ENCODE results near the gene ANXA11.
A peak's percentile ranks its signal among the peaks of the same experiment; 100 is the strongest.
"Not testable (repeated sequence)": the region's sequence is repeated elsewhere in the genome, so short reads cannot be mapped to it uniquely, and the experiment has no call there.

Gene ANXA11

DNA sequence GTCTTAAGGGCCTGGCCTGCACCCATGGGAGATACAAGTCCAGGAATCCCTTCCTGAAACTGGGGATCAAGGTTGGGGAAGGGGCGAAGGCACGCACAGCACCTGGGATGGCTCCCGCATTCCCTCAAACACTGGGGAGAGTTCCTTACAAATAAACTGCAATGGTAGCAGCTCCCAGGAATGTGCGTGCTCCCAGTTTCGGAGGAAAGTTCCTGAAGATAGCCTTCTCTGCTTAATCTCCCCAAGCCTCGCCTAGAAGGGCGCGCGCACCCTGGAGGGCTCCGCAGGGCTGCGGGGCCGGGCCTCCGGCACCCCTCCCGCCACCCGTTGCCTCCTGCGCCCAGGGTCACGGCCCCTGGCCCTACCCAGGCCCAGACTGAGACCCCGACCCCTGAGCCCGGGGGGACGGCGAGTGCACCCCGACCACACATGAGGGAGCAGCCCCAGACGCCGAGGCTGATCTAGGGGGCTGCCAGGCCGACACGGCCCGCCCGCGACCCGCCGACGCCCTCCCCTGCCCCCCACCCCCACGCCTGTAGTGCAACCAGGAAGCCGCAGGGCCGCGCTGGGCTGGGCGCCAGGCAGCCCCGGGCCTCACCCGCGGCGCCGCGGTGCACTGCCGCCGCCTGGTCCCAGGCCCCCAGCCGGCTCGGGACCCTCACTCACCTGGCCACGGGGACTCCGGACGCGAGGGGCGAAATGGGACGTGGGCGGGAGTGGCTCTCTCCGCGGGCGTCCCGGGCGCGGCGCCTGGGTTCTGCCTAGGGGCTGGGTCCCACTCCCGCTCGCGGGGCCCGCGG lies 460 bp downstream of the ANXA11 start:
- POLR2A ChIA-PET: interaction anchor here (1.0 kb wide), 1 partner anchor 17 kb away, joined by 3 read pairs; no protein-coding TSS in a partner anchor
- TF ChIP-seq CTCF (IDR thresholded peaks at IDR 0.05; ENCODE audit: control extremely low read depth, extremely low read depth, low read depth, missing control alignments): no peak
- CTCF ChIA-PET: interaction anchor here (1.5 to 1.9 kb wide), 4 partner anchors 11 to 29 kb away, joined by 4 to 9 read pairs (median 6); no protein-coding TSS in a partner anchor
- peak; percentile 58 for DNase-seq (ENCODE audit: extremely low spot score)

GRCh38 chr10:80203835-80204676 lies 1.3 kb downstream of the ANXA11 start:
- DNase-seq (ENCODE audit: extremely low spot score): no peak
- no peak for TF ChIP-seq CTCF (IDR thresholded peaks at IDR 0.05; ENCODE audit: control extremely low read depth, extremely low read depth, low read depth, missing control alignments)
- ChIA-PET POLR2A (interaction anchor here (0.8 to 3.3 kb wide), 2 partner anchors 16 to 53 kb away, joined by 3 to 14 read pairs; no protein-coding TSS in a partner anchor), CTCF (interaction anchor here (0.6 to 2.7 kb wide), 9 partner anchors 8 to 61 kb away, joined by 3 to 11 read pairs (median 6); no protein-coding TSS in a partner anchor)

- ChIA-PET POLR2A (interaction anchor here (0.7 to 3.3 kb wide), 4 partner anchors 15 to 67 kb away, joined by 3 to 14 read pairs (median 7); no protein-coding TSS in a partner anchor), CTCF (interaction anchor here (0.6 to 2.7 kb wide), 9 partner anchors 9 to 60 kb away, joined by 3 to 11 read pairs (median 6); no protein-coding TSS in a partner anchor)
- peak; percentile 71 for TF ChIP-seq CTCF (IDR thresholded peaks at IDR 0.05; ENCODE audit: control extremely low read depth, extremely low read depth, low read depth, missing control alignments)
- peak; percentile 77 for DNase-seq (ENCODE audit: extremely low spot score)
Observed at GRCh38 chr10:80202934-80203834, 2.2 kb downstream of the ANXA11 start.

DNA sequence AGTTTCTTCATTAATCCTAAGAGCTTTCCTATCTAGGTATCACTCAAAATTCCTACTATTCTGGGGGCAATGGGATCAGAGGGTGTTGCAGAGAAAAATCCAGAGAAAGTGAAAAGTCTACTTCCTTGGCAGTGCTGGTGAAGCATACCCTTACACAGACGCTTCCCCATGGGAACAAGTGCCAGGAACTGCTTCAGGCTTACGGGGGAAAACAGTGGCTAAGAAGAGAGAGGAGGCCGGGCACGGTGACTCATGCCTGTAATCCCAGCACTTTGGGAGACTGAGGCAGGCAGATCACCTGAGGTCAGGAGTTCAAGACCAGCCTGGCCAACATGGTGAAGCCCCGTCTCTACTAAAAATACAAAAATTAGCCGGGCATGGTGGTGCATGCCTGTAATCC lies 2.8 kb downstream of the ANXA11 start:
- CTCF ChIA-PET: interaction anchor here (1.5 to 2.7 kb wide), 3 partner anchors 15 to 59 kb away, joined by 3 to 11 read pairs (median 10); no protein-coding TSS in a partner anchor
- not testable (repeated sequence) for DNase-seq (ENCODE audit: extremely low spot score)
- POLR2A ChIA-PET: interaction anchor here (0.7 to 3.3 kb wide), 2 partner anchors 15 to 66 kb away, joined by 7 to 14 read pairs; no protein-coding TSS in a partner anchor

DNA sequence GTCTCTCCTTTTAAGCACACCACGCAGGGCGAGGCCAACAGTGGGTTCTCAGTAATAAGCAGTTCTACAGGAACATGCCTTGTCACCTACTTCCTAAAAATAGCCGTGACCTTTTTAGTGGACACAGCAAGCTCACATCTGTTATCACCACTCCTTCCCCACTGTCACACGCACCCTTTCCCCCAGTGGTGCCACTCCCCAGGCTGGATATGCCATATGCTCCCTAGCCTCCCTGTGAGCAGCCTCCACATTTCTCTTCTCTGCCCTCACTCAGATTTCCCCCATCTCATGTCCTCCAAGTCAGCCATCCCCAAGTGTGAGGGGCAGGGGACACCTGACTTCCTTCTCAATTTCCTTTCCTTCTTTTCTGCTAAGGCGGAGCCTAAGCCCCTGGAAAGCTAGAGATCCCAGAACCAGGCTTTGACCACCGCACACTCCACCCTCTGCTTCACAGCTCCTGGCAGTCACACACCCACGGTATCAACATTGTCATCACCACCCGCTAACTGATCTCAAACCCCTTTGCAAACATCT lies 3.7 kb downstream of the ANXA11 start:
- ChIA-PET CTCF (interaction anchor here (1.1 to 2.7 kb wide), 3 partner anchors 8 to 58 kb away, joined by 3 to 10 read pairs (median 4); no protein-coding TSS in a partner anchor), POLR2A (interaction anchor here (3.3 kb wide), 1 partner anchor 14 kb away, joined by 14 read pairs; no protein-coding TSS in a partner anchor)
- no peak for DNase-seq (ENCODE audit: extremely low spot score)
- no peak for TF ChIP-seq CTCF (IDR thresholded peaks at IDR 0.05; ENCODE audit: control extremely low read depth, extremely low read depth, low read depth, missing control alignments)

GRCh38 chr10:80200687-80201086 lies 4.7 kb downstream of the ANXA11 start:
- CTCF ChIA-PET: interaction anchor here (1.0 to 1.6 kb wide), 3 partner anchors 10 to 57 kb away, joined by 4 to 8 read pairs (median 4); no protein-coding TSS in a partner anchor
- TF ChIP-seq CTCF (IDR thresholded peaks at IDR 0.05; ENCODE audit: control extremely low read depth, extremely low read depth, low read depth, missing control alignments): no peak
- DNase-seq (ENCODE audit: extremely low spot score): no peak
- POLR2A ChIA-PET: interaction anchor here (3.3 kb wide), 1 partner anchor 13 kb away, joined by 14 read pairs; no protein-coding TSS in a partner anchor
